NCI-H2081 treated with DMSO at 0.1 percent for 48 hours (cell line): Measurements from ENCODE around the gene CLEC17A.

Experiments
- DNase-seq: peaks from one replicate; lab custom pipeline; 2025; lab: John Stamatoyannopoulos, UW

The CLEC17A gene

DNA sequence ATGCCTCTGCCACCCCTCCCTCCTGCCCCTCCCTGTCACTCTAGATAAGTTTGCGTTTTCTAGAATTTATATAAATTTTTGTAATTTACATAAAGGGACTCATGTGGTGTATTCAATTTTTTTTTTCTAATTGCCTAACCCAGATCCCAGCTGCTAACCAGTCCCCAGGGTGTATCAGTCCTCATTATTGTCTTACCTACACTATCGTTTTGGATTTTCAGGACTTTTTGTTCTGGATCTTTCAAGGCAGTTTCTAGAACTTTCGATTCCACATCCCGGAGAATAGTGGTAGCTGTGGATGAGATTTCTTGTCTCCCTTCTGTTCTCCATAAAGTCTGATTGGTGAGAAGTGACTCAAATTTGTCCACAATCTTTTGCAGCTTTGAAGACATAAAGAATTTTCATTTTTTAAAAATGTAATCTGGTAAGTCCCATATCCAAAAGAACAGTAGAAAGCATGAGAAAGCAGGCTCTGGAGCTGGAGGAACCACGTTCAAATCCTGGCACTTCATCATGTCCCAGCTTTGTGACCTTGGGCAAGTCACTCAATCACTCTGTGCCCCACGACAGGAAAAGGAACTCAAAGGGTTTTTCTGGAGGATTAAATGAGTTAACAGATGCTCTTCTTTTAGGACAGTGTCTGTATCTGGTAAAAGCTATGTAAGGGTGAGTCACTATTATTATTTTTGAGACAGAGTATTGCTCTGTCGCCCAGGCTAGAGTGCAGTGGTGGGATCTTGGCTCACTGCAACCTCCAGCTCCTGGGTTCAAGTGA, 72.1 kb downstream of the CLEC17A start:
- no peak for DNase-seq

DNA sequence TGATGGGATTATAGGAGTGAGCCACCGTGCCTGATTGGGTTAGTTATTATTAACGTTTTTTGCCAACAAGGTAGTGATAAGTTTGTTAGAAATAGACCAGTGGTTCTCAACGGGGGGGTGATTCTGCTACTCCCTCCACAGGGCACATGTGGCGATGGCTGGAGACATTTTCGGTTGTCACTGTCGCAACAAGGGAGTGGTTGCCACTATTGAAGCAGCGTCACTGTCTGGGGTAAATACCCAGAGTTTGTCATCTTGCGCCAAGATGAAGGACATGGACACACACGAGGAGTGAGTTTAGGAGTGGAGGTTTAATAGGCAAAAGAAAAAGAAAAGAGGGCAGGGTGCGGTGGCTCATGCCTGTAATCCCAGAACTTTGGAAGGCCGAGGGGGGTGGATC, 72.8 kb downstream of the CLEC17A start:
- DNase-seq: no peak

DNA sequence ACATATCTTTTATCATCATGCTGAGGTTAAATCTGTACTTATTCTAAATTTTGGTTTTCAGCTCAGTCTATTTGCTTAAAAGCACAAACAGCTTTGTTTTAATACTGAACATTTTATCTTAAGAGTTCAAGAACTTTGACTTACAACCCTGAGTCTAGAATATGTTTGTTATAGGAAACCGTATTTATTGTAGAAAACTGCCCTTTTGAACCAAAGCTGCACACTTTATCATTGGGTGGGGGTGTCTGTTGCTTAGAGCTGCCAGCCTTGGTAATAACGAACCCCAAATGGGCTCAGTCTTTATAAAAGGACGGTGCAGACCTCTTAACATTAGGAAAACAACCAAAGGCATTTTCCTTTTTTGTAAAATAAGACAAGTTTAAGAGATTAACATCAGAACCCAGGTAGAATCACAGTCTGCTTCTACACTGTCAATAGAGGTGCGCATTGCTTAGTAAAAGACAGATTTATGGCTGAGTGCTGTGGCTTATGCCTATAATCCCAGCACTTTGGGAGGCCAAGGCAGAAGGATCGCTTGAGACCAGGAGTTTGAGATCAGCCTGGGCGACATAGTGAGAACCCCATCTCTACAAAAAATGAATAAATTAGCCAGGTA, 77.1 kb downstream of the CLEC17A start:
- DNase-seq: no peak

DNA sequence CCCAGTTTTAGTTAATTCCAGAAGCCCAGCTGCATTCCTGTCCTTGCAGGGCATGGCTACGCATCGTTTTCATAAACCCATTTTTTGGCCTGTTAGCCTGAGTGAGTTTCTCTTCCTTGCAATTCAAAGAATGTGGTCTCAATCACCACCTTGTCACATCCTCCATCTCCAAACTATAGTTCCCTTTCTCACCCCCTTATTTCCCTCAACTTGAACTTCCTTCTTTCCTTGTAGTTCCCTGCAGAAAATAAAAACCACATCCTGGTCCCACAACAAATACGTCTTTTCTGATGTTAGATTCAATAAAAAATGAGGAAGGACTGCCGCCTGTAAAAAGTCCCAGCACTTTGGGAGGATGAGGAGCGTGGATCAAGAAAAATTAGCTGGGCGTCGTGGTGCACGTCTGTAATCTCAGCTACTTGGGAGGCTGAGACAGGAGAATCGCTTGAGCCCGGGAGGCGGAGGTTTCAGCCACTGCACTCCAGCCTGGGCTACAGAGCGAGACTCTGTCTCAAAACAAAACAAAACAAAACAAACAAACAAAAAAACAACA, 78.6 kb downstream of the CLEC17A start:
- DNase-seq: no peak
